Measurements from ENCODE around the gene APRT. TPM values are rescaled to one million over a fixed set of nuclear protein-coding genes. Genes with fewer than 3 reads are reported as not detected.

APRT gene
- total and polyA plus RNA-seq, 2 of the 8 experiments (the other 6 are each of a cell fraction or from before 2014, with no cell fraction given) = 221 to 267 TPM

DNA sequence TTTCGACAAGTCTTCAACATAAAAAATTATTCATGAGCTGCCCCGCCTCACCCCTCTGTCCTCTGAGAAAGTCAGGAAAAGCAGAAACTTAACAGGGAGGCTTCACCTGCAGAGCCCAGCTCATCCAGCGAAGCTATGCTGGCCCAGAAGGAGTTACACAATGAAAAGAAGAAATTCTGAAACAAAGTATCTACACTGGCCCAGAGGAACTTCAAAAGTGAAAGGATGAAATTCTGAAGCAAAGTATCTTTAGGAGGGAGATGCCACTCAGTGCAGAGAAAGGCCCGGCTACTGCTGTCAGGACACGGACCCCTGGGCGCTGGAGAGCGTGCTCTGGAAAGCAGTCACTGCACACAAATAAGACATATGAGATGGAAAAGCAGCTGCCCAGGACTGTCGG, 43.4 kb upstream of the APRT start:
- H2AFZ ChIP-seq (ENCODE audit: low read length) = no peak overlapping the region
- ChIA-PET POLR2A (ENCODE audit: partially characterized antibody) (no interaction called here), CTCF (ENCODE audit: partially characterized antibody) (interaction anchor here (0.9 to 1.6 kb wide), 3 partner anchors 9 to 39 kb away, joined by 3 to 5 read pairs (median 5); no protein-coding TSS in a partner anchor)
- DNase-seq (ENCODE audit: low read depth in 1 of 2, low spot score in 2 of 2) (no peak), FAIRE-seq (no peak)
- TF ChIP-seq HDAC6 (IDR thresholded peaks at IDR 0.05; ENCODE audit: low read depth, low read length) (no peak), JUND (IDR thresholded peaks at IDR 0.05; ENCODE audit: low read length) (no peak), SIX5 (IDR thresholded peaks at IDR 0.05; ENCODE audit: low read depth, low read length) (no peak), RNF2 (IDR thresholded peaks at IDR 0.05; ENCODE audit: borderline replicate concordance, low read depth, low read length, missing control alignments, poor library complexity, severe bottlenecking) (no peak), KDM4A (IDR thresholded peaks at IDR 0.05; ENCODE audit: low read depth, low read length, severe bottlenecking) (no peak), TBP (IDR thresholded peaks at IDR 0.05; ENCODE audit: low read depth, low read length) (no peak)
- H4K8ac ChIP-seq (ENCODE audit: extremely low read depth, insufficient read depth, low read length) = no peak overlapping the region
- H4K5ac ChIP-seq (ENCODE audit: insufficient read length, low read depth, low read length) = no peak overlapping the region
- no peaks in the 10 kb centered on the region for H3K27me3 ChIP-seq (replicated peaks in 1 of 4; ENCODE audit: control insufficient read depth in 3 of 4, extremely low read depth in 1 of 4, insufficient read depth in 3 of 4, low read length in 3 of 4)
- no peak overlapping the region for H3K23ac ChIP-seq (ENCODE audit: insufficient read length)
- no peak overlapping the region for H3K56ac ChIP-seq (replicated peaks; ENCODE audit: insufficient read length, low read depth, low read length)
- H3K14ac ChIP-seq (ENCODE audit: insufficient read length) = no peak overlapping the region
- peaks cover 0 to 5% of the 10 kb centered on the region in 2 experiments; a peak in 1 of 4 replicates for H3K9me3 ChIP-seq (ENCODE audit: insufficient read depth in 2 of 2, low read depth in 1 of 2, low read length in 1 of 2)
- H3K36me3 ChIP-seq (ENCODE audit: control insufficient read depth in 2 of 4, insufficient read depth in 4 of 4, low read length in 3 of 4) = peaks cover 7 to 12% (median 9%) of the 10 kb centered on the region in 4 experiments
- H3K4me3 ChIP-seq (ENCODE audit: extremely low read depth in 1 of 4, insufficient read depth in 2 of 4, low read depth in 3 of 4, low read length in 4 of 4) = no peak overlapping the region
- peaks cover 4 to 10% of the 10 kb centered on the region in 2 experiments for H4K20me1 ChIP-seq (replicated peaks in 1 of 2; ENCODE audit: control insufficient read depth in 1 of 2, insufficient read depth in 2 of 2, low read length in 2 of 2)
- no peak overlapping the region; a peak in 1 of 4 replicates for H3K4me2 ChIP-seq (ENCODE audit: insufficient read depth in 1 of 2, low read depth in 2 of 2, low read length in 2 of 2)
- H3K4me1 ChIP-seq (replicated peaks in 1 of 4; ENCODE audit: control insufficient read depth in 3 of 4, insufficient read depth in 4 of 4, low read length in 3 of 4) = peaks cover 0 to 5% (median 3%) of the 10 kb centered on the region in 4 experiments; a peak in 5 of 7 replicates
- H2BK5ac ChIP-seq (ENCODE audit: low read depth, low read length) = no peak overlapping the region
- no peak overlapping the region for H2BK15ac ChIP-seq (ENCODE audit: low read length)
- H2BK12ac ChIP-seq (ENCODE audit: low read depth, low read length) = no peak overlapping the region
- no peak overlapping the region for H4K91ac ChIP-seq (replicated peaks; ENCODE audit: insufficient read length, low read length)
- no peak overlapping the region for H3K18ac ChIP-seq (ENCODE audit: extremely low read depth, low read length)
- peaks cover 0 to 12% of the 10 kb centered on the region in 2 experiments; a peak in 1 of 4 replicates for H3K79me2 ChIP-seq (ENCODE audit: control insufficient read depth in 1 of 2, insufficient read depth in 2 of 2, low read length in 2 of 2)
- H3K27ac ChIP-seq (ENCODE audit: low read depth, low read length) = no peak overlapping the region
- no peak overlapping the region for H3K9ac ChIP-seq (replicated peaks in 1 of 4; ENCODE audit: extremely low read depth in 1 of 4, low read depth in 3 of 4, low read length in 3 of 4)
- H2BK120ac ChIP-seq (replicated peaks; ENCODE audit: low read depth, low read length) = no peak overlapping the region
- WGBS, 2 experiments (ENCODE audit: extremely low coverage in 1 of 2, insufficient coverage in 1 of 2, insufficient read length in 1 of 2, insufficient replicate concordance in 2 of 2, low coverage in 1 of 2, low lambda C conversion rate in 2 of 2, missing lambda C conversion rate in 1 of 2) = 95 to 100% methylated on average over 1 to 8 of the region's 8 CpGs
- no peak overlapping the region for H3K4ac ChIP-seq (replicated peaks; ENCODE audit: insufficient read length, low read depth, low read length)
- no peak overlapping the region for H2BK20ac ChIP-seq (ENCODE audit: low read length)
- H2AK5ac ChIP-seq (ENCODE audit: low read depth, low read length) = no peak overlapping the region
- H3K79me1 ChIP-seq (ENCODE audit: low read depth, low read length) = peaks cover 4% of the 10 kb centered on the region; the same call in 1 of the 2 replicates
- H3K23me2 ChIP-seq (ENCODE audit: low read depth, low read length) = peaks cover 2% of the 10 kb centered on the region

Measured in H1 (cell line).